Mesenchymal stem cell (in vitro differentiated cells and primary cell): ENCODE results near the gene CPNE9.
A peak's percentile ranks its signal among the peaks of the same experiment; 100 is the strongest.
"Not testable (repeated sequence)": the region's sequence is repeated elsewhere in the genome, so short reads cannot be mapped to it uniquely, and the experiment has no call there.

ENCODE experiments used
- DNase-seq: peaks from one replicate; pipeline ENCODE4 v3.0.0-alpha.2; 2013
- H2AFZ ChIP-seq: one replicate; pipeline ENCODE4 v1.6.1; 2013; ENCODE audit warnings: low read depth, mild to moderate bottlenecking, control low read depth, inconsistent platforms, low read length, moderate library complexity
- H2AK5ac ChIP-seq: 2 replicates; pipeline ENCODE4 v1.6.1; 2013; ENCODE audit warnings: low read length, moderate library complexity, mild to moderate bottlenecking, inconsistent platforms; ENCODE audit not compliant: severe bottlenecking
- H2BK120ac ChIP-seq: one replicate; pipeline ENCODE4 v1.6.1; 2013; ENCODE audit warnings: low read depth, mild to moderate bottlenecking, inconsistent platforms, low read length, moderate library complexity
- H2BK12ac ChIP-seq, 2 experiments: one replicate each; pipeline ENCODE4 v1.6.1; 2013; ENCODE audit warnings: inconsistent platforms in 2 of 2, low read length in 2 of 2, mild to moderate bottlenecking in 2 of 2, moderate library complexity in 2 of 2, control low read depth in 1 of 2
- H2BK15ac ChIP-seq: one replicate; pipeline ENCODE4 v1.6.1; 2013; ENCODE audit warnings: mild to moderate bottlenecking, low read depth, inconsistent platforms; ENCODE audit not compliant: poor library complexity, severe bottlenecking
- H2BK5ac ChIP-seq: 2 replicates; pipeline ENCODE4 v1.6.1; 2013; ENCODE audit warnings: low read depth, mild to moderate bottlenecking, low read length, control low read depth, inconsistent platforms; ENCODE audit not compliant: poor library complexity, severe bottlenecking
- H3K14ac ChIP-seq, 2 experiments: one replicate each; pipeline ENCODE4 v1.6.1; 2013; ENCODE audit warnings: inconsistent platforms in 2 of 2, low read length in 2 of 2, control low read depth in 1 of 2, mild to moderate bottlenecking in 1 of 2, moderate library complexity in 1 of 2
- H3K18ac ChIP-seq, 2 experiments: one replicate each; pipeline ENCODE4 v1.6.1; 2013; ENCODE audit warnings: inconsistent platforms in 2 of 2, low read length in 2 of 2, control low read depth in 1 of 2, low read depth in 1 of 2, mild to moderate bottlenecking in 1 of 2
- H3K23ac ChIP-seq, 2 experiments: one replicate each; pipeline ENCODE4 v1.6.1; 2013; ENCODE audit warnings: inconsistent platforms in 2 of 2, low read length in 2 of 2, mild to moderate bottlenecking in 2 of 2, moderate library complexity in 2 of 2, control low read depth in 1 of 2
- H3K27ac ChIP-seq: 2 replicates; pipeline ENCODE4 v1.5.1; 2013; ENCODE audit warnings: mild to moderate bottlenecking, moderate library complexity, low read length, control low read depth, inconsistent platforms; ENCODE audit not compliant: poor library complexity, severe bottlenecking
- H3K27me3 ChIP-seq, 2 experiments: 2 replicates each; pipeline versions ENCODE4 v1.6.1 to v1.7.0; 2013; ENCODE audit warnings: low read length in 2 of 2, mild to moderate bottlenecking in 2 of 2, moderate library complexity in 2 of 2, control low read depth in 1 of 2, inconsistent platforms in 1 of 2; ENCODE audit not compliant: control insufficient read depth in 1 of 2, insufficient read depth in 1 of 2
- H3K36me3 ChIP-seq, 2 experiments: 2 replicates each; pipeline versions ENCODE4 v1.6.1 to v1.7.0; 2013; ENCODE audit warnings: low read length in 2 of 2, control low read depth in 1 of 2, inconsistent platforms in 1 of 2, low read depth in 1 of 2, mild to moderate bottlenecking in 1 of 2; ENCODE audit not compliant: insufficient read depth in 2 of 2, control insufficient read depth in 1 of 2
- H3K4ac ChIP-seq, 2 experiments: one replicate each; pipeline ENCODE4 v1.6.1; 2013; ENCODE audit warnings: inconsistent platforms in 2 of 2, low read length in 2 of 2, mild to moderate bottlenecking in 2 of 2, moderate library complexity in 2 of 2, control low read depth in 1 of 2, low read depth in 1 of 2
- H3K4me1 ChIP-seq: 2 replicates; pipeline ENCODE4 v1.6.1; 2013; ENCODE audit warnings: low read depth, low read length, control low read depth; ENCODE audit not compliant: control insufficient read depth, insufficient read depth
- H3K4me2 ChIP-seq: 2 replicates; pipeline ENCODE4 v1.6.1; 2013; ENCODE audit warnings: low read length, mild to moderate bottlenecking, inconsistent platforms; ENCODE audit not compliant: poor library complexity, severe bottlenecking
- H3K4me3 ChIP-seq, 2 experiments: 2 replicates each; pipeline versions ENCODE4 v1.5.1 to v1.7.0; 2013; ENCODE audit warnings: low read length in 2 of 2, mild to moderate bottlenecking in 2 of 2, control low read depth in 1 of 2, low read depth in 1 of 2; ENCODE audit not compliant: insufficient read depth in 1 of 2
- H3K79me1 ChIP-seq: replicated peaks from 2 replicates; pipeline ENCODE4 v1.6.1; 2013; ENCODE audit warnings: mild to moderate bottlenecking, control low read depth, low read length, inconsistent platforms; ENCODE audit not compliant: poor library complexity, severe bottlenecking
- H3K9ac ChIP-seq: 2 replicates; pipeline ENCODE4 v1.7.0; 2013; ENCODE audit warnings: mild to moderate bottlenecking, low read length, moderate library complexity
- H3K9me3 ChIP-seq: 2 replicates; pipeline ENCODE4 v1.7.0; 2013; ENCODE audit warnings: mild to moderate bottlenecking, low read length; ENCODE audit not compliant: control insufficient read depth
- H4K8ac ChIP-seq: one replicate; pipeline ENCODE4 v1.6.1; 2013; ENCODE audit warnings: inconsistent platforms, mild to moderate bottlenecking, low read length, moderate library complexity
- H4K91ac ChIP-seq: one replicate; pipeline ENCODE4 v1.6.1; 2013; ENCODE audit warnings: mild to moderate bottlenecking, low read length, inconsistent platforms
- whole genome bisulfite sequencing: methylation state at CpG from one replicate; pipeline ENCODE4 v1.1.7; 2013; ENCODE audit warnings: mixed read lengths; 5-methylcytosine and 5-hydroxymethylcytosine counted together

Gene CPNE9

GRCh38 chr3:9769426-9770275 lies 66.0 kb downstream of the CPNE9 start, which contains the start of gene CAMK1:
Gene CAMK1 (minus strand): TSS chr3:9769947. CDS start chr3:9767749, 2,198 bp downstream.
- H3K27me3 ChIP-seq = no peaks in the 10 kb centered on the region
- H3K79me1 ChIP-seq = peaks cover 16% of the 10 kb centered on the region
- no peaks in the 10 kb centered on the region for H3K9me3 ChIP-seq
- H2AFZ ChIP-seq = peak within 1 kb of the TSS; percentile 66
- peak within 1 kb of the TSS; percentile 4 for H2BK5ac ChIP-seq
- peak within 1 kb of the TSS; percentile 49 to 71 for H3K18ac ChIP-seq
- H3K4me2 ChIP-seq = peak within 1 kb of the TSS; percentile 96
- peak within 1 kb of the TSS; percentile 96 for H4K8ac ChIP-seq
- peak within 1 kb of the TSS; percentile 30 to 70 for H3K4ac ChIP-seq
- peak within 1 kb of the TSS in 1 of 2 experiments; percentile 41 for H3K23ac ChIP-seq
- H3K27ac ChIP-seq = no peak within 1 kb of the TSS
- peak within 1 kb of the TSS; percentile 71 for H2BK120ac ChIP-seq
- peak within 1 kb of the TSS; percentile 66 for H2AK5ac ChIP-seq
- H3K4me3 ChIP-seq = peak within 1 kb of the TSS; percentile 64 to 86
- 15% methylated on average over 49 of the region's 49 CpGs for WGBS
- peak within 1 kb of the TSS in 1 of 2 experiments; percentile 57 for H2BK12ac ChIP-seq
- peak within 1 kb of the TSS; percentile 84 for H2BK15ac ChIP-seq
- H3K36me3 ChIP-seq = peaks cover 5 to 15% of the 10 kb centered on the region in 2 experiments
- peak; percentile 72 for DNase-seq
- peak within 1 kb of the TSS; percentile 93 for H3K9ac ChIP-seq
- peaks cover 12% of the 10 kb centered on the region for H3K4me1 ChIP-seq
- peak within 1 kb of the TSS; percentile 84 for H4K91ac ChIP-seq
- H3K14ac ChIP-seq = peak within 1 kb of the TSS in 1 of 2 experiments; percentile 58

GRCh38 chr3:9770276-9770812 lies 66.7 kb downstream of the CPNE9 start:
- Histone ChIP-seq H3K4me2 (peak overlapping the region; percentile 96), H2BK12ac (no peak overlapping the region), H3K27me3 (no peaks in the 10 kb centered on the region), H3K4me3 (peak overlapping the region; percentile 64 to 86), H3K36me3 (peaks cover 5 to 12% of the 10 kb centered on the region in 2 experiments), H3K9me3 (no peaks in the 10 kb centered on the region), H4K91ac (no peak overlapping the region), H2BK15ac (peak overlapping the region; percentile 84), H3K18ac (peak overlapping the region; percentile 49 to 68), H2BK120ac (no peak overlapping the region), H2AK5ac (no peak overlapping the region), H4K8ac (peak overlapping the region; percentile 96), H3K9ac (peak overlapping the region; percentile 93), H2BK5ac (no peak overlapping the region), H3K14ac (no peak overlapping the region), H3K27ac (no peak overlapping the region), H3K23ac (no peak overlapping the region), H3K79me1 (peaks cover 16% of the 10 kb centered on the region), H3K4me1 (peaks cover 12% of the 10 kb centered on the region), H3K4ac (peak overlapping the region; percentile 30 to 40), H2AFZ (no peak overlapping the region)
- no peak for DNase-seq
- WGBS = 50% methylated on average over 14 of the region's 15 CpGs

GRCh38 chr3:9771007-9771406 lies 67.4 kb downstream of the CPNE9 start:
- not testable (repeated sequence) for H2AK5ac ChIP-seq, H3K9ac ChIP-seq, H3K4me3 ChIP-seq, H2BK15ac ChIP-seq, H3K4me2 ChIP-seq, H3K36me3 ChIP-seq, H3K9me3 ChIP-seq, H2BK5ac ChIP-seq, H4K91ac ChIP-seq, H2BK120ac ChIP-seq, H3K23ac ChIP-seq, H3K4ac ChIP-seq, H2BK12ac ChIP-seq, H3K27me3 ChIP-seq, H3K14ac ChIP-seq, H4K8ac ChIP-seq, H3K18ac ChIP-seq, H2AFZ ChIP-seq, DNase-seq, H3K27ac ChIP-seq
- WGBS = 100% methylated on average over 1 of the region's 2 CpGs
- H3K79me1 ChIP-seq = peaks cover 16% of the 10 kb centered on the region
- peaks cover 10% of the 10 kb centered on the region for H3K4me1 ChIP-seq
